Measurements from ENCODE around the gene GCDH. TPM values are rescaled to one million over a fixed set of nuclear protein-coding genes. Genes with fewer than 3 reads are reported as not detected.

Gene GCDH
- total and polyA plus RNA-seq, 3 donors from 2014 or later, result 11.0 to 32.1 (median 30.5) TPM

DNA sequence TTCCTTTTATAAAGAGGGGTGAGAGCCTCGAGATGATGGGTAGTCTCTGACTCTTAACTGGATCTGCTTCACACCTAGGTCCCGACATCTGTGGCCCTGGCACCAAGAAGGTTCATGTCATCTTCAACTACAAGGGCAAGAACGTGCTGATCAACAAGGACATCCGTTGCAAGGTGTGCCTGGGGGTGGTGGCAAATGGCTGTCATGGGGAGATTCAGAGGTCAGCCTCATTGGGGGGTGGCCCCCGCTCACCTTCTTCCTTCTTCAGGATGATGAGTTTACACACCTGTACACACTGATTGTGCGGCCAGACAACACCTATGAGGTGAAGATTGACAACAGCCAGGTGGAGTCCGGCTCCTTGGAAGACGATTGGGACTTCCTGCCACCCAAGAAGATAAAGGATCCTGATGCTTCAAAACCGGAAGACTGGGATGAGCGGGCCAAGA is 49.0 kb downstream of the GCDH start:
- peak overlapping the region in 1 of 2 donors; percentile 98 for H3K4me3 ChIP-seq
- no peaks in the 10 kb centered on the region for H3K9me3 ChIP-seq
- TF ChIP-seq, protein P1, sequence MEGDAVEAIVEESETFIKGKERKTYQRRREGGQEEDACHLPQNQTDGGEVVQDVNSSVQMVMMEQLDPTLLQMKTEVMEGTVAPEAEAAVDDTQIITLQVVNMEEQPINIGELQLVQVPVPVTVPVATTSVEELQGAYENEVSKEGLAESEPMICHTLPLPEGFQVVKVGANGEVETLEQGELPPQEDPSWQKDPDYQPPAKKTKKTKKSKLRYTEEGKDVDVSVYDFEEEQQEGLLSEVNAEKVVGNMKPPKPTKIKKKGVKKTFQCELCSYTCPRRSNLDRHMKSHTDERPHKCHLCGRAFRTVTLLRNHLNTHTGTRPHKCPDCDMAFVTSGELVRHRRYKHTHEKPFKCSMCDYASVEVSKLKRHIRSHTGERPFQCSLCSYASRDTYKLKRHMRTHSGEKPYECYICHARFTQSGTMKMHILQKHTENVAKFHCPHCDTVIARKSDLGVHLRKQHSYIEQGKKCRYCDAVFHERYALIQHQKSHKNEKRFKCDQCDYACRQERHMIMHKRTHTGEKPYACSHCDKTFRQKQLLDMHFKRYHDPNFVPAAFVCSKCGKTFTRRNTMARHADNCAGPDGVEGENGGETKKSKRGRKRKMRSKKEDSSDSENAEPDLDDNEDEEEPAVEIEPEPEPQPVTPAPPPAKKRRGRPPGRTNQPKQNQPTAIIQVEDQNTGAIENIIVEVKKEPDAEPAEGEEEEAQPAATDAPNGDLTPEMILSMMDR (IDR thresholded peaks at IDR 0.05), result no peak
- no peak for TF ChIP-seq POLR2A (IDR thresholded peaks at IDR 0.05)
- no peaks in the 10 kb centered on the region for H3K36me3 ChIP-seq (ENCODE audit: low read depth, missing control alignments)
- no peak overlapping the region for H3K27ac ChIP-seq
- no peaks in the 10 kb centered on the region for H3K27me3 ChIP-seq
- H3K4me1 ChIP-seq, result peaks cover 21% of the 10 kb centered on the region
- DNase-seq, result no peak
- intact Hi-C loops (cut with DNase I; ENCODE audit: low total_unique reads), result no loop called here
- 62 to 77% methylated on average over 10 of the region's 10 CpGs for WGBS, 2 donors

- no peaks in the 10 kb centered on the region for H3K9me3 ChIP-seq
- H3K36me3 ChIP-seq (ENCODE audit: low read depth, missing control alignments), result no peaks in the 10 kb centered on the region
- 87 to 89% methylated on average over 2 of the region's 2 CpGs for WGBS, 2 donors
- no peaks in the 10 kb centered on the region for H3K27me3 ChIP-seq
- H3K4me1 ChIP-seq, result peaks cover 21% of the 10 kb centered on the region
- DNase-seq, result no peak
- H3K27ac ChIP-seq, result no peak overlapping the region
- H3K4me3 ChIP-seq, result no peak overlapping the region
- TF ChIP-seq, protein P1 (IDR thresholded peaks at IDR 0.05), result no peak
- no peak for TF ChIP-seq POLR2A (IDR thresholded peaks at IDR 0.05)
- intact Hi-C loops (cut with DNase I; ENCODE audit: low total_unique reads), result no loop called here
Observed at GRCh38 chr19:12940897-12941296, 49.9 kb downstream of the GCDH start.

GRCh38 chr19:12943437-12944044 is 52.6 kb downstream of the GCDH start:
- intact Hi-C loops (cut with DNase I; ENCODE audit: low total_unique reads), result no loop called here
- 83 to 85% methylated on average over 18 of the region's 18 CpGs for WGBS, 2 donors
- Histone ChIP-seq H3K4me1 (peaks cover 19% of the 10 kb centered on the region), H3K27me3 (no peaks in the 10 kb centered on the region), H3K9me3 (no peaks in the 10 kb centered on the region), H3K36me3 (ENCODE audit: low read depth, missing control alignments) (no peaks in the 10 kb centered on the region), H3K4me3 (no peak overlapping the region), H3K27ac (no peak overlapping the region)
- TF ChIP-seq, protein P1 (IDR thresholded peaks at IDR 0.05), result no peak
- no peak for TF ChIP-seq POLR2A (IDR thresholded peaks at IDR 0.05)
- DNase-seq, result no peak

DNA sequence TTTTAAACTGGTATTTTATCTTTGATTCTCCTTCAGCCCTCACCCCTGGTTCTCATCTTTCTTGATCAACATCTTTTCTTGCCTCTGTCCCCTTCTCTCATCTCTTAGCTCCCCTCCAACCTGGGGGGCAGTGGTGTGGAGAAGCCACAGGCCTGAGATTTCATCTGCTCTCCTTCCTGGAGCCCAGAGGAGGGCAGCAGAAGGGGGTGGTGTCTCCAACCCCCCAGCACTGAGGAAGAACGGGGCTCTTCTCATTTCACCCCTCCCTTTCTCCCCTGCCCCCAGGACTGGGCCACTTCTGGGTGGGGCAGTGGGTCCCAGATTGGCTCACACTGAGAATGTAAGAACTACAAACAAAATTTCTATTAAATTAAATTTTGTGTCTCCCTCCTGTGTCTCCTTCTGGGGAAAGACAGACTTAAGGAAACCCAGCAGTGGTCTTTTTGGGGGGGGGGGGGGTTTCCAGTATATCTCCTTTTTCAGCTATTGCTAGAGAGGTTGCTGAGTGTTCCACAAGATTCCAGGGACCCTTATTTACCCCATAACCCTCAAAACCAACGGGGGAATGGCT is 53.2 kb downstream of the GCDH start:
- Histone ChIP-seq H3K4me3 (no peak overlapping the region), H3K4me1 (peaks cover 19% of the 10 kb centered on the region), H3K27ac (peak overlapping the region; percentile 94 to 95), H3K27me3 (no peaks in the 10 kb centered on the region), H3K9me3 (no peaks in the 10 kb centered on the region), H3K36me3 (ENCODE audit: low read depth, missing control alignments) (no peaks in the 10 kb centered on the region)
- WGBS, 2 donors, result 70 to 75% methylated on average over 2 of the region's 2 CpGs
- TF ChIP-seq, protein P1 (IDR thresholded peaks at IDR 0.05), result no peak
- no peak for TF ChIP-seq POLR2A (IDR thresholded peaks at IDR 0.05)
- no peak for DNase-seq
- intact Hi-C loops (cut with DNase I; ENCODE audit: low total_unique reads), result no loop called here
